ENCODE results near the gene SDCBP2.

Gene SDCBP2

DNA sequence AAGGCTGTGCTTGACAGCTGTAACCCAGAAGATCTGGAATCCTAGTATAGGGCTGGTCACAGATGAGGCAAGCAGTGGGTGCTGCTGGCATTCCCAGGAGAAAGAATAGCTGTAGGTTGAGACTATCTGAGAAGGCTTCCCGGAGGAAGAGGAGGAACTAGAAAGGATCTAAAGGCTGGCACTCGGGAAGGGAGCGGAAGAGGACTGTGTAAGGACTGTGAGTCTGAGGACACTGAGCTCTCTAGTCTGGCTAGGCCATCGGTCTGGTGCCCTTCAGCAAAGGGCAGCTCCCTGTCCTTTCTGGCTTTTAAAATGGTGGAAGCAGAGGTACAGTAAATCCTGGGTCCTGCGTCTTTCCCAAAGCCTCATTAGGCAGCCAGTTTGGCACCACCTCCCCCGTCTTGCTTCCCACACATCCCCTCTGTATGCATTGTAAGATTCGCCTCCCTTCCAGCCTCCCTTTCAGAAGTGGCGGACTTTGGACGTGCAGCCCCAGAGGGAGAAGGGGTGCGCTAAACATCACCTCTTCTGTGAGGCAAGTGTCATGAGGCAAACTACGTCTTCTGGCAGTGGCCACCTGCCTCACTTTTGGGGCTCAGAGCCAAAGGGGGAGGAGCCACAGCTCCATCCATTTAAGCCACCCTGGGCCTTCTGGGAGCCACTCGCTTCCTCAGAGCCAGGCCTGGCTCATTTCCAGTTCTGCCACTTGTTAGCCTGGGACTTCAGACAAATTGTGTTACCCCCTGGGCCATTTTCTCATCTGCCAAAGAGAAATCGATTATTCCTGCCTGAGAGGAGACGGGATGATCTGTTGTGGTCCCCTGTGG is 54.2 kb downstream of the SDCBP2 start:
- FAIRE-seq (no peak), DNase-seq (ENCODE audit: insufficient read length, low spot score) (no peak)
- TF ChIP-seq CTCF (IDR thresholded peaks at IDR 0.05; ENCODE audit: insufficient read depth, missing control alignments), result no peak

GRCh38 chr20:1273366-1273765 is 55.6 kb downstream of the SDCBP2 start:
- FAIRE-seq, result no peak
- TF ChIP-seq CTCF (IDR thresholded peaks at IDR 0.05; ENCODE audit: insufficient read depth, missing control alignments), result no peak
- DNase-seq (ENCODE audit: insufficient read length, low spot score), result no peak

DNA sequence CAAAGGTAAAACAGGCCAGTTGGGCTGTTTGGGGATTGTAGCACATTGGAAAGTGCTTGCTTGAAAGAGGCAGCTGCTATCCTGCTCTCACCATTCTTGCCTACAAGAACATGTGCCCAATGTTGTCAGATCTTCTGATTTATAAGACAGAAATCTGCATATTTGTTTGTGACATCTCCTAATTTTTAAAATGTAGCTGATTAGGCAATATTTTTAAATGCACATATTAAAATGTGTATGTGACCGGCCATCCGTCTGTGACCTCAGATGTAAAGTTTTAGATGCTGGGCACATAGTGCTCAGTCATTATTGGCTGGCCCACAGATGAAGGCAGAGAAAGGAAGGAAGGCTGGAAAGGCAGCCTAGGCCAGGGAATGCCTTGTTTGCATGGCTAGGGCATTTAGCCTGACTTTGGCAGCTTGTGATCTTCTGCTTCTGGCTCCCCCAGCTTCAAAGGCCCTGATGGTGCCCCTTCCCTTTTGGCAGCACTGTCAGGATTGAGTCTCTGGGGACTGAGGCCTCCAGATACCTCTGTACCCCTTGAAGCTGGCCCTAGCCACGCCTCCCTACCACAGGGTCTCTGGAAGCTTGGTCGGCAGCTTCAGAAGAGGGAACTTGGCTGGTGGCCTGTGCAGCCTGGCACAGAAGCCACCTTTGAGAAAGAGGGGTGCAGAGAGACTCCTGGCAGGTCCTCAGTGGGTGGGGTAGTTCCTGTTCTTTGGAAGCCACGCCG is 56.4 kb downstream of the SDCBP2 start:
- DNase-seq (ENCODE audit: insufficient read length, low spot score) (no peak), FAIRE-seq (no peak)
- TF ChIP-seq CTCF (IDR thresholded peaks at IDR 0.05; ENCODE audit: insufficient read depth, missing control alignments), result no peak

DNA sequence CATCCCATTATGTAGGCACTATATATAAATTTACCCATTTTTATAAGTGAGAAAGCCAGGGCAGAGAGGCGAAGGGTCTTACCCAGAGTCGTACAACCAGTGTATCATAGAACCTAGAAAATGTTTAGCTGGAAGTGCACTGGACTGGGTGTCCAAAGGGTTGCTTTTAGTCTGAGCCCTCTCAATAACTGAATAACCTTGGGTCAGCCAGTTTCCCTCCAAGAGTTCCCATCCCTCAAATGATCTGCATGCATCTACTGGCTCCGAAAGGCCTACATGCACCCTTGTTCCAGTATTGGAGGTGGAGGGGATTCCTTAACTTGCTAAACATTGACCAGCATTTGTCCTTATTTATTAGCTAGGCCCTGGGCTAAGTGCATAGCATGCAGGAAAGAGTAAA is 59.1 kb downstream of the SDCBP2 start:
- FAIRE-seq, result no peak
- TF ChIP-seq CTCF (IDR thresholded peaks at IDR 0.05; ENCODE audit: insufficient read depth, missing control alignments), result no peak
- no peak for DNase-seq (ENCODE audit: insufficient read length, low spot score)

DNA sequence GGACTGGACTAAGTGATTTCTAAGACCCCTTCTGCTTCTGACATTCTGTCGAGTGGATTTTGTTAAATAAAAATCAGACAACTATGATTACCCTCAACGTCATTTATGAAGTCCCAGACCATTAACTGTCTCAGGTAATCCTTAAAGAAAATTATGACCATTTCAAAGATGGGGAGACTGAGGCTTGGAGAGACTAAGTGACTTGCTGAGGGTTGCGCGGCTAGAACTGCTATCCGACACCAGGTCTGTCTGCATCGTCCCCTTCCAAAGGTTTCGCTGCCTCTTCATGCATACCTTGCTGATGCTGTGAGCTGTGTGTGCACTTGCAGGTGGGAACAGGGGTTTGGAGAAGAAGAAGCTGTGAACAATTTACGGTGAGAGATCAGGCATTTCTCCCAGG is 59.7 kb downstream of the SDCBP2 start:
- no peak for TF ChIP-seq CTCF (IDR thresholded peaks at IDR 0.05; ENCODE audit: insufficient read depth, missing control alignments)
- no peak for DNase-seq (ENCODE audit: insufficient read length, low spot score)
- no peak for FAIRE-seq

DNA sequence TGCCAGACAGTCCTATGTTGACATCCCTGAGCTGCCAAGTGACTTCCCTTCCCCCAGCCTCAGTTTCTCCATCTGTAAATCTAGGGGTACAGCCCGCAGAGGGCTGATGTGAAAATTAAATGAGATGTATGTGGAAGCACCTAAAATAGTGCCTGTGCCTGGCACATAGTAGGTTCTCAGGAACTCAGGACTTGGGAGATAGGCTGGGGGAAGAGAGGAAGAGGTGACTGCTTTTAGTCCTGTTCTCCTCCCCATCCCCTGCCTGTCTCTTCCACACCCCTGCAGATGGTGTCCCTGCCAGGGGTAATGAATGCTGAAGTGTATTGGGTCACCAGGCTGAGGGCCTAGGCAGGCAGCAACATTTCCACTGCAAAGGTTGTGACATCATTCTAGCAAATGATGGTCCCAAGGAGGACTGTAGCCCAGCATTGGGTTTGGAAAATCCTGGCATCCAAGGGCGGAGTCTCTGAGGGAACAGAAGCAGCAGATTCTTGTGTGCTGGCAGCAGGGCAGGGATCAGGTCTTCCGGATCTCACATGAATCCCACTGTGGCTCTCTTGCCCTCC is 61.0 kb downstream of the SDCBP2 start:
- DNase-seq (ENCODE audit: insufficient read length, low spot score), result no peak
- TF ChIP-seq CTCF (IDR thresholded peaks at IDR 0.05; ENCODE audit: insufficient read depth, missing control alignments), result no peak
- no peak for FAIRE-seq
